ENCODE measurements around the gene TNFSF9. TPM values are rescaled to one million over a fixed set of nuclear protein-coding genes. Genes with fewer than 3 reads are reported as not detected.
"Not testable (repeated sequence)": the region's sequence is repeated elsewhere in the genome, so short reads cannot be mapped to it uniquely, and the experiment has no call there.

TNFSF9 gene
- total and polyA plus RNA-seq, 4 donors: 0.08 to 0.12 TPM; not detected in 2

DNA sequence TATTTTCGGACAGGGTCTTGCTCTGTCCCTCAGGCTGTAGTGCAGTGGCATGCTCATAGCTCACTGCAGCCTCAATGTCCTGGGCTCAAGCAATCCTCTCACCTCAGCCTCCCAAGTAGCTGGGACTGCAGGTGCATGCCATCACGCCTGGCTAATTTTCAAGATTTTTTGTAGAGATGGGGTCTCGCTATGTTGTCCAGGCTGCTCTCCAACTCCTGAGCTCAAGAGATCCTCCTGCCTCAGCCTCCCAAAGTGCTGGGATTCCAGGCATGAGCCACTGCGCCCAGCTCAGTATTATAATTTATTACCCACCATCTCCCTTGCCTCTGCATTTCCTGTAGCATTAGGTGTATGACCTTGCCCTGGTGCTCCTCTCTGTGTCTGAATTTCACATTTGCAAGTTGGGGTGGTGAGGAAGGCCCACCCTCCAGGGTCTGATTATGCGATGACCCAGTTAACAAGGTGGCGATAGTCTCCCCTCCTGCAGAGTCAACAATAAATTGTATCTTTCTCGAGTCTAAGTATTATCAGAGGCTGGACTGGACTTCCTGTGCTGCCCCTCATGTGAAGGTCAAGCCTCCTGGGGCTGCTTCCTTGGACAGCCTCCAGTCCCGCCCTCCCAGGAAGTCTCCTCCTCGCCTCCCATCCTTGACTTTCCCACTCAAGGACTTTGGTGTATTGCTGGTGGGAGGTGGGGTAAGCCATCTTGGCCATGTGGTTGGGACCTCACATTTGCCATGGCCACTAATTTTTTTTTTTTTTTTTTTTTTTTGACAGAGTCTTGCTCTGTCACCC is 27.2 kb upstream of the TNFSF9 start:
- H3K4me1 ChIP-seq (ENCODE audit: control insufficient read depth in 4 of 4, insufficient read depth in 4 of 4, low read length in 3 of 4): peaks cover 0 to 8% (median 4%) of the 10 kb centered on the region in 4 donors
- TF ChIP-seq, protein P1, sequence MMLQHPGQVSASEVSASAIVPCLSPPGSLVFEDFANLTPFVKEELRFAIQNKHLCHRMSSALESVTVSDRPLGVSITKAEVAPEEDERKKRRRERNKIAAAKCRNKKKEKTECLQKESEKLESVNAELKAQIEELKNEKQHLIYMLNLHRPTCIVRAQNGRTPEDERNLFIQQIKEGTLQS (IDR thresholded peaks at IDR 0.05): no peak
- TF ChIP-seq HNF4A (conservative IDR thresholded peaks at IDR 0.05) (no peak), NR2F2 (IDR thresholded peaks at IDR 0.05) (peak; percentile 57)
- peaks cover 0 to 3% (median 0%) of the 10 kb centered on the region in 4 donors for H3K27me3 ChIP-seq (ENCODE audit: control insufficient read depth in 4 of 4, insufficient read depth in 4 of 4, low read length in 3 of 4)
- no peak for DNase-seq (ENCODE audit: low spot score)
- no peaks in the 10 kb centered on the region for H3K9me3 ChIP-seq (ENCODE audit: control insufficient read depth in 4 of 4, low read length in 3 of 4)
- no peak overlapping the region for H3K27ac ChIP-seq (ENCODE audit: low read depth in 1 of 2, low read length in 2 of 2)
- no peak overlapping the region for H3K9ac ChIP-seq (ENCODE audit: low read depth in 1 of 2, low read length in 2 of 2)
- 81% methylated on average over 9 of the region's 9 CpGs for WGBS
- no peaks in the 10 kb centered on the region for H3K36me3 ChIP-seq (ENCODE audit: control insufficient read depth in 4 of 4, insufficient read depth in 3 of 4, low read depth in 1 of 4, low read length in 3 of 4)
- no peak overlapping the region for H3K4me3 ChIP-seq (ENCODE audit: low read depth in 1 of 3, low read length in 3 of 3)

DNA sequence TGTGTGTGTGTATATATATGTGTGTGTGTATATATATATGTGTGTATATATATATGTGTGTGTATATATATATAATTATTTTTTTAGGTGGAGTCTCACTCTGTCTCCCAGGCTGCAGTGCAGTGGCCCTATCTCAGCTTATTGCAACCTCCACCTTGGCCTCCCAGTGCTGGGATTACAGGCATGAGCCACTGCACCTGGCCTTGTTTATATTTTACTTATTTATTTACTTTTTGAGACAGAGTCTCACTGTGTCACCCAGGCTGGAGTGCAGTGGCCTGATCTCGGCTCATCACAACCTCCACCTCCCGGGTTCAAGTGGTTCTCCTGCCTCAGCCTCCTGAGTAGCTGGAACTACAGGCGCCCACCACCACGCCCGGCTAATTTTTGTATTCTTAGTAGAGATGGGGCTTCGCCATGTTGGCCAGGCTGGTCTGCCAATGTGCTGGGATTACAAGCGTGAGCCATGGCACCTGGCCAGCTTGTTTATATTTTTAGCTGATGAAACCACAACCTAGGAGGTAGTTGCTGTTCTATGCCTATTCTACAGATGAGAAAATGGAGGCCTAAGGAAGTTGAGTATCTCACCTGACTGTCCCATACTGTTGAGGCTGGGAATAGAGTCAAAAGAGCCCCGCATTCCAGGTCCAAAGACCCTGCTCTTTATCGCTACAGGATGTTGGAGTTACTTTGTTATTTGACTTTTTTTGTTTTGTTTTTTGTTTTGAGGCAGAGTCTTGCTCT is 22.6 kb upstream of the TNFSF9 start:
- H3K36me3 ChIP-seq (ENCODE audit: control insufficient read depth in 4 of 4, insufficient read depth in 3 of 4, low read depth in 1 of 4, low read length in 3 of 4); H3K9me3 ChIP-seq (ENCODE audit: control insufficient read depth in 4 of 4, low read length in 3 of 4); H3K27me3 ChIP-seq (ENCODE audit: control insufficient read depth in 4 of 4, insufficient read depth in 4 of 4, low read length in 3 of 4); H3K4me3 ChIP-seq (ENCODE audit: low read depth in 1 of 3, low read length in 3 of 3); H3K4me1 ChIP-seq (ENCODE audit: control insufficient read depth in 4 of 4, insufficient read depth in 4 of 4, low read length in 3 of 4); DNase-seq (ENCODE audit: low spot score); H3K27ac ChIP-seq (ENCODE audit: low read depth in 1 of 2, low read length in 2 of 2); H3K9ac ChIP-seq (ENCODE audit: low read depth in 1 of 2, low read length in 2 of 2): not testable (repeated sequence)
- WGBS: 86% methylated on average over 9 of the region's 9 CpGs

DNA sequence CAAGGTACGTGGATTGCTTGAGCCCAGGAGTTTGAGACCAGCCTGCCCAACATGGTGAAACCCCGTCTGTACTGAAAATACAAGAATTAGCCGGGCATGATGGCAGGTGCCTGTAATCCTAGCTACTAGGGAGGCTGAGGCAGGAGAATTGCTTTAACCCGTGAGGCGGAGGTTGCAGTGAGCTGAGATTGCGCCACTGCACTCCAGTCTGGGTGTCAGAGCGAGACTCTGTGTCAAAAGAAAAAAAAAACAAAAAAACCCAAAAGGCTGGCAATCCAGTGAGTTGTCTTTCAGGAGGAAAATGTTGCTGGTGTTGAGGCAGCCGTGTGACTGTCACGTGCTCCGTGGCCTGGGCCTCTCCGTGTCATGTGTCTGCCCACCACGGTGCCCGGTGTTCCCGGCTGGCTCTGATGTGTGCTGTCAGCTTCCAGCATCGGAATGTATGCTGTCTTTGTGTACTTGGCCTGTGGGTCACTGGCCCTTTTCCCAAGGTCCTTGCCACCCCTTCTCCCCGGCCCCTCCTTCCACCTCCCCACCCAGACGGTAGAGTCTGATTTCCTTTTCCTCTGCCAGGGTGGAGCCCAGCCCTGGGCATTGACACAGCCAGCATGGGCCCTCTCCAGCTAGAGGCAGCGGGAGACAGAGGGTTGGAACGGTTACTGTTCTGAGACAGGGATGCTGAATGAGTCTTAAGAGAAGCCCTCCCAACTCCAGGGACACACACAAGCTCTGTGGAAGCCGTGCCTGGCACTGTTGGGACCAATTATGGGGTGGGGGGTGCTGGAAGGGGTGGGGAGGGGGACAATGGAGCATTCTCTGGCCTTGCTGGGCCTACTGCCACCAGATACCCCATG is 21.5 kb upstream of the TNFSF9 start:
- Histone ChIP-seq H3K9me3 (ENCODE audit: control insufficient read depth in 4 of 4, low read length in 3 of 4) (no peaks in the 10 kb centered on the region), H3K27ac (ENCODE audit: low read depth in 1 of 2, low read length in 2 of 2) (peak overlapping the region in 1 of 2 donors; percentile 7), H3K36me3 (ENCODE audit: control insufficient read depth in 4 of 4, insufficient read depth in 3 of 4, low read depth in 1 of 4, low read length in 3 of 4) (no peaks in the 10 kb centered on the region), H3K9ac (ENCODE audit: low read depth in 1 of 2, low read length in 2 of 2) (no peak overlapping the region), H3K27me3 (ENCODE audit: control insufficient read depth in 4 of 4, insufficient read depth in 4 of 4, low read length in 3 of 4) (no peaks in the 10 kb centered on the region), H3K4me1 (ENCODE audit: control insufficient read depth in 4 of 4, insufficient read depth in 4 of 4, low read length in 3 of 4) (peaks cover 0 to 3% (median under 1%) of the 10 kb centered on the region in 4 donors), H3K4me3 (ENCODE audit: low read depth in 1 of 3, low read length in 3 of 3) (no peak overlapping the region)
- DNase-seq (ENCODE audit: low spot score): peak; percentile 57
- WGBS: 44% methylated on average over 20 of the region's 20 CpGs
- peak; percentile 62 for TF ChIP-seq NR2F2 (IDR thresholded peaks at IDR 0.05)
- TF ChIP-seq, protein P2, sequence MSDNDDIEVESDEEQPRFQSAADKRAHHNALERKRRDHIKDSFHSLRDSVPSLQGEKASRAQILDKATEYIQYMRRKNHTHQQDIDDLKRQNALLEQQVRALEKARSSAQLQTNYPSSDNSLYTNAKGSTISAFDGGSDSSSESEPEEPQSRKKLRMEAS (IDR thresholded peaks at IDR 0.05): no peak
- TF ChIP-seq, protein P3, sequence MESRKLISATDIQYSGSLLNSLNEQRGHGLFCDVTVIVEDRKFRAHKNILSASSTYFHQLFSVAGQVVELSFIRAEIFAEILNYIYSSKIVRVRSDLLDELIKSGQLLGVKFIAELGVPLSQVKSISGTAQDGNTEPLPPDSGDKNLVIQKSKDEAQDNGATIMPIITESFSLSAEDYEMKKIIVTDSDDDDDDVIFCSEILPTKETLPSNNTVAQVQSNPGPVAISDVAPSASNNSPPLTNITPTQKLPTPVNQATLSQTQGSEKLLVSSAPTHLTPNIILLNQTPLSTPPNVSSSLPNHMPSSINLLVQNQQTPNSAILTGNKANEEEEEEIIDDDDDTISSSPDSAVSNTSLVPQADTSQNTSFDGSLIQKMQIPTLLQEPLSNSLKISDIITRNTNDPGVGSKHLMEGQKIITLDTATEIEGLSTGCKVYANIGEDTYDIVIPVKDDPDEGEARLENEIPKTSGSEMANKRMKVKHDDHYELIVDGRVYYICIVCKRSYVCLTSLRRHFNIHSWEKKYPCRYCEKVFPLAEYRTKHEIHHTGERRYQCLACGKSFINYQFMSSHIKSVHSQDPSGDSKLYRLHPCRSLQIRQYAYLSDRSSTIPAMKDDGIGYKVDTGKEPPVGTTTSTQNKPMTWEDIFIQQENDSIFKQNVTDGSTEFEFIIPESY (IDR thresholded peaks at IDR 0.05): no peak
- TF ChIP-seq YY1 (IDR thresholded peaks at IDR 0.05): no peak
- no peak for TF ChIP-seq HNF4A (conservative IDR thresholded peaks at IDR 0.05)
- TF ChIP-seq, protein P4, sequence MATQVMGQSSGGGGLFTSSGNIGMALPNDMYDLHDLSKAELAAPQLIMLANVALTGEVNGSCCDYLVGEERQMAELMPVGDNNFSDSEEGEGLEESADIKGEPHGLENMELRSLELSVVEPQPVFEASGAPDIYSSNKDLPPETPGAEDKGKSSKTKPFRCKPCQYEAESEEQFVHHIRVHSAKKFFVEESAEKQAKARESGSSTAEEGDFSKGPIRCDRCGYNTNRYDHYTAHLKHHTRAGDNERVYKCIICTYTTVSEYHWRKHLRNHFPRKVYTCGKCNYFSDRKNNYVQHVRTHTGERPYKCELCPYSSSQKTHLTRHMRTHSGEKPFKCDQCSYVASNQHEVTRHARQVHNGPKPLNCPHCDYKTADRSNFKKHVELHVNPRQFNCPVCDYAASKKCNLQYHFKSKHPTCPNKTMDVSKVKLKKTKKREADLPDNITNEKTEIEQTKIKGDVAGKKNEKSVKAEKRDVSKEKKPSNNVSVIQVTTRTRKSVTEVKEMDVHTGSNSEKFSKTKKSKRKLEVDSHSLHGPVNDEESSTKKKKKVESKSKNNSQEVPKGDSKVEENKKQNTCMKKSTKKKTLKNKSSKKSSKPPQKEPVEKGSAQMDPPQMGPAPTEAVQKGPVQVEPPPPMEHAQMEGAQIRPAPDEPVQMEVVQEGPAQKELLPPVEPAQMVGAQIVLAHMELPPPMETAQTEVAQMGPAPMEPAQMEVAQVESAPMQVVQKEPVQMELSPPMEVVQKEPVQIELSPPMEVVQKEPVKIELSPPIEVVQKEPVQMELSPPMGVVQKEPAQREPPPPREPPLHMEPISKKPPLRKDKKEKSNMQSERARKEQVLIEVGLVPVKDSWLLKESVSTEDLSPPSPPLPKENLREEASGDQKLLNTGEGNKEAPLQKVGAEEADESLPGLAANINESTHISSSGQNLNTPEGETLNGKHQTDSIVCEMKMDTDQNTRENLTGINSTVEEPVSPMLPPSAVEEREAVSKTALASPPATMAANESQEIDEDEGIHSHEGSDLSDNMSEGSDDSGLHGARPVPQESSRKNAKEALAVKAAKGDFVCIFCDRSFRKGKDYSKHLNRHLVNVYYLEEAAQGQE (IDR thresholded peaks at IDR 0.05): no peak
- no peak for TF ChIP-seq FOXA2 (IDR thresholded peaks at IDR 0.05)
- TF ChIP-seq GABPA (IDR thresholded peaks at IDR 0.05 in 1 of 2, conservative IDR thresholded peaks at IDR 0.05 in 1 of 2): no peak
- peak; percentile 6 to 59 for TF ChIP-seq RXRA (IDR thresholded peaks at IDR 0.05)
- TF ChIP-seq, protein P5, sequence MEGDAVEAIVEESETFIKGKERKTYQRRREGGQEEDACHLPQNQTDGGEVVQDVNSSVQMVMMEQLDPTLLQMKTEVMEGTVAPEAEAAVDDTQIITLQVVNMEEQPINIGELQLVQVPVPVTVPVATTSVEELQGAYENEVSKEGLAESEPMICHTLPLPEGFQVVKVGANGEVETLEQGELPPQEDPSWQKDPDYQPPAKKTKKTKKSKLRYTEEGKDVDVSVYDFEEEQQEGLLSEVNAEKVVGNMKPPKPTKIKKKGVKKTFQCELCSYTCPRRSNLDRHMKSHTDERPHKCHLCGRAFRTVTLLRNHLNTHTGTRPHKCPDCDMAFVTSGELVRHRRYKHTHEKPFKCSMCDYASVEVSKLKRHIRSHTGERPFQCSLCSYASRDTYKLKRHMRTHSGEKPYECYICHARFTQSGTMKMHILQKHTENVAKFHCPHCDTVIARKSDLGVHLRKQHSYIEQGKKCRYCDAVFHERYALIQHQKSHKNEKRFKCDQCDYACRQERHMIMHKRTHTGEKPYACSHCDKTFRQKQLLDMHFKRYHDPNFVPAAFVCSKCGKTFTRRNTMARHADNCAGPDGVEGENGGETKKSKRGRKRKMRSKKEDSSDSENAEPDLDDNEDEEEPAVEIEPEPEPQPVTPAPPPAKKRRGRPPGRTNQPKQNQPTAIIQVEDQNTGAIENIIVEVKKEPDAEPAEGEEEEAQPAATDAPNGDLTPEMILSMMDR (IDR thresholded peaks at IDR 0.05; ENCODE audit: low read depth, low read length, missing input control): no peak
- TF ChIP-seq TAF1 (conservative IDR thresholded peaks at IDR 0.05): no peak
- TF ChIP-seq EGR1 (IDR thresholded peaks at IDR 0.05; ENCODE audit: low read depth in 2 of 2): no peak
- TF ChIP-seq SP1 (IDR thresholded peaks at IDR 0.05): peak; percentile 36
- no peak for TF ChIP-seq HNF4G (IDR thresholded peaks at IDR 0.05)
- no peak for TF ChIP-seq JUND (IDR thresholded peaks at IDR 0.05)
- TF ChIP-seq, protein P1 (IDR thresholded peaks at IDR 0.05): no peak

Data from liver (tissue), 9 donors.